ENCODE data around the gene ADSS2.

Gene ADSS2

GRCh38 chr1:244445320-244446181, 6.2 kb downstream of the ADSS2 start:
- no peak for DNase-seq

GRCh38 chr1:244444854-244445253, 6.9 kb downstream of the ADSS2 start:
- DNase-seq, result no peak

- no peak for DNase-seq
Measured at GRCh38 chr1:244442850-244443249, 8.9 kb downstream of the ADSS2 start.

GRCh38 chr1:244439391-244440032, 12.2 kb downstream of the ADSS2 start:
- DNase-seq, result no peak

- DNase-seq, result no peak
Measured at GRCh38 chr1:244437086-244437468, 14.6 kb downstream of the ADSS2 start.

- DNase-seq, result no peak
Measured at GRCh38 chr1:244436336-244437085, 15.2 kb downstream of the ADSS2 start.

- DNase-seq, result no peak
Measured at GRCh38 chr1:244435562-244436205, 16.0 kb downstream of the ADSS2 start.

GRCh38 chr1:244431166-244431565, 20.5 kb downstream of the ADSS2 start:
- DNase-seq, result no peak

DNA sequence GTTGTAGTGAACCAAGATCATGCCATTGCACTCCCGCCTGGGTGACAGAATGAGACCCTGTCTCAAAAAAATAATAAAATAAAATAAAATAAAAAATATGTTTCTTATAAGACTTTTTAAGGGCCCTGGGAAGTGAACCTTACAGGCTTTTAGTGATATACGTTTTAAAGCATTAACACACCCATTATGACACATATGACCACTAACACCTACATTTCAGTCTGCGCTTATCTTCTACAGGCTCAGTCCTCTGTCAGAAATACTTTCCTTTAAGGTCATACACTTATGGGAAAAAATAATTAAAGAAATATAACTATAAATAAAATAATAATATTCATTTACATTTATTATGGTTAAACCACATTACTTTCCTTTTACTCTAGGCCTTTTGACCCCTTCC, 21.9 kb downstream of the ADSS2 start:
- DNase-seq, result no peak

DNA sequence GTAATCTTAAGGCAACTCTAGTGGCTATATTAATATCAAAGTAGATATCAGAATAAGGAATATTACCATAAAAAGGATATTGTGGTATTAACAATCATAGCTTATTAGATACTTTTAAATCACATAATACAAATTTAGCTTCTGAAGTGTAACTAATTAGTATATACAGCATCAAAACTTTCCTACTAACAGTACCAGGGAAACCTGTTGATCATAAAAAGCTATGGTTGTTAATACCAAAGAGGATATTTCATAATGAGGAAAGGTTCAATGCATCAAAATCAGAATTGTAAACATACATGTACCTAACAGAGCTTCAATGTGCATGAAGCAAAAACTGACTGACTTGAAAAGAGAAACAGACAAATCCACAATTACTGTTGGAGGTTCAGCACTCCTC, 24.1 kb downstream of the ADSS2 start:
- DNase-seq, result no peak

GRCh38 chr1:244424649-244425334, 26.9 kb downstream of the ADSS2 start:
- DNase-seq, result no peak

DNA sequence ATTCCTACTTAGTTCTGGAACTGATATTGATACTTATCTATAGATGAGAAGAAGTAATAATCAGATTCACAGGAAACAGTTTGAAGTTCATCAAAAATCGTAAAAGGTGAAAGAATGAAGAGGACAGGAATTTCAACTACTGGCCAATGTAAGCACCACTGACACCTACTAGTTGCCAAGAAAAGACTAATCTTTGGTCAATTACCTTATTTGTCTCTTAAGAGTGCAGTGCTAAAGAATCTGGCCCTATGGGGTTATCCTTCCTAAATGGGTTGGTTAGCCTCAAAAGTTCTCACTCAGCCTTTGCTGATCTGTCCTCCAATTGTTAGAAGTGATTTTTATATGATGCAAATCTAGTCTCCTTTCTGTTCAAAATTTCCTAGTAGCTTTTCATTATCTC, 29.5 kb downstream of the ADSS2 start:
- DNase-seq, result no peak

DNA sequence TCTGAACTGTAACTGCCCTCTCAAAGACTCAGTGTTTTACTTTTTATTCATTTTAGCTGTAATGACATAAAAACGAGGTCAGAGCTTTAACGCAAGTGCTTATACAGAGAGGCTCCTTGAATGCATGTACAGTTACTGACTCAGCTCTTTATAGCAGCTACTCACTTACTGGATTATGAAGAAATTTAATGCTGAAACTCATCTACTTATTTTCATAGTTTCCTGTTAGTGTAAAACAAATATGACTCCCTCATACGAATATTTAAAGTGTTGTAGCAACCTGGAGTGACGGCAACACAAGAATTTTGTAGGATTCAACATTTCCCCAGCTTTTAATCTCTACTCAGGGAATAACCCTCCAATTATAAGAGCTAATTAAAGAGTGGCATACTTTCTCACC, 32.7 kb downstream of the ADSS2 start:
- no peak for DNase-seq

- DNase-seq, result no peak
Measured at GRCh38 chr1:244414543-244414942, 37.2 kb downstream of the ADSS2 start.

GRCh38 chr1:244413736-244414135, 38.0 kb downstream of the ADSS2 start:
- DNase-seq, result no peak

- no peak for DNase-seq
Measured at GRCh38 chr1:244412176-244412575, 39.5 kb downstream of the ADSS2 start.

- DNase-seq, result no peak
Measured at GRCh38 chr1:244409701-244410100, 42.0 kb downstream of the ADSS2 start.

DNA sequence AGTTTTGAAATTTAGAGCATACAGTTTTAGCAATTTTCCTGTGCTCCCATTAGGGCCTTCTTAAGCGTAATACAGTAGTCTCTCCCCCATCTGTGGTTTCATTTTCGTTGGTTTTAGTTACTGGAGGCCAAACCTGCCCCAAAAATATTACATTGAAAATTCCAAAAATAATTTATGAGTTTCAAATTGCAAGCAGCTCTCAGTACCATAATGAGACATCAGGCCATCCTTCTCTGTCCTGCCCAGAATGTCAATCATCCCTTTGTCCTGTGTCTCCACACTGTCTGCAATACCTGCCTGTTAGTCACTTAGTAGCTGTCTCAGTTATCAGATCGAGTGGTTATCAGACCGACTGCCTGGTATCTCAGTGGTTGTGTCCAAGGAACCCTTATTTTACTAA, 45.4 kb downstream of the ADSS2 start:
- no peak for DNase-seq

DNA sequence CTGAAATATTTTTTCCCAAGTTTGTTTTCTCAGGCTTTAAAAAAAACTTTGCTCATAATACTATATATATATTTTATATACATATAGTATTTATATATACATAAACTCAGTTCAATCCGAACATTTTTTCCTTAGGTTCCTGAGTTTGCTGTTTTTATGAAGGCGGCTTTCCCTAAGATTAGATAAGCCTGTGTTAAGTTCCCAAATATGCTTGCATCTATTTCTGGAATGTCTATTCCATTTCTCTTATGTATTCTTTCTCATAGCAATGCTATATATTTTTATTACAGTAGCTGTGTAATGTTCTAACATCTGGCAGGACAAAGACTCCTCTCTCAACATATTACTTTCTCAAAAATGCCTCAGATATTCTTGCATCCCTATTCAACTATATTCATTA, 45.9 kb downstream of the ADSS2 start:
- DNase-seq, result no peak

DNA sequence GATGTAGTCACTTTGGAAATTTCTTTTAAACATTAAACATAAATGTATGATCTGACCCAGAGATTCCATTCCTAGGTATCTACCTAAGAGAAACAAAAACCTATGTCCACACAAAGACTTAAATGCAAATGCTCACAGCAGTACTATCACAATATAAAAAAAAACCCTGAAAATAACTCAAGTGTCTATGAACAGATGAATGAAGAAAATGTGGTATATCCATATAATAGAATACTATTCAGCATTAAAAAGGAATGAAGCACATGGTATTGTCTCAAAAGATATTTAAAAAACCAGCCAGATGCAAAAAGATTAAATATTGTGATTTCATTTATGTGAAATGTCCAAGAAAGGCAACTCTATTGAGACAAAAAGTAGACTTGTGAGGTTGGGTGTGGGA, 48.3 kb downstream of the ADSS2 start:
- no peak for DNase-seq

DNA sequence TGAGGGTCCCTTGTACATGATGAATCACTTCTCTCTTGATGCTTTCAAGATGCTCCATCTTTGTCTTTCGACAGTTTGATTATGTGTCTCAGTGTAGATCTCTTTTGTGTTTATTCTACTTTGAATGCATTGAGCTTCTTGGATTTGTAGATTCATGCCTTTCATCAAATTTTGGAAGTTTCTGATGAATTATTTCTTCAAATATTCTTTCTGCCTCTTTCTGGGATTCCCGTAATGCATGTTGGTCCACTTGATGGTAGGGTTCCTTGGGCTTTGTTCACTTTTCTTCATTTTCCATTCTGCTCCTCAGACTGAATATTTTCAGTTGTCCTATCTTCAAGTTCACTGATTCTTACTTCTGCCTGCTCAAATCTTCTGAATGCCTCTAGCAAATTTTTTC, 50.7 kb downstream of the ADSS2 start:
- DNase-seq, result no peak

- no peak for DNase-seq
Measured at GRCh38 chr1:244397131-244397530, 54.6 kb downstream of the ADSS2 start.

DNA sequence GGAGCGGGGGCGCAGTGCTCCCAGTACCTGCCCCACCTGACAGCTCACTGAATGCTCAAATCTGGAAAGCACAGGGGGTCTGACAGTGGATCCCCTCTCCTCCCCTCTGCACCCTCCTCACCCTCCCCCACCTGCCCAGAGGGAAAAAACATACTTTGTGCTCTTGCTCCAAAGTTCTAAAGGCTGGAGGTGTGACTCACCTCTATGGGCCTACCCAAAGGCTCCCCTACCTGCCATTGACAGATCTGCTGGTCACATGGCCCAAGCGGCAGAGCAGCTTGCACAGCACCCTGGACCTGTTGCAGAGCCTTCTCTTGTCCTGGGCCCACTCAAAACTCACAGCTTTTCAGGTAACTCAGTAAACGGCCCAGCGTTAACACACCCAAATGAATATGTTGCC, 55.7 kb downstream of the ADSS2 start:
- no peak for DNase-seq
